Thoracic aorta (tissue), 2 donors: ENCODE measurements around the gene FAM83F. TPM values are rescaled to one million over a fixed set of nuclear protein-coding genes. Genes with fewer than 3 reads are reported as not detected.

Source experiments
- ATAC-seq: fragments of 150-250 bp; one replicate; pipeline ENCODE4 v1.8.0; 2017; ENCODE audit warnings: low read depth; ENCODE audit not compliant: insufficient number of reproducible peaks, low FRiP score
- DNase-seq: peaks from one replicate; pipeline ENCODE4 v3.0.0-alpha.2; 2020; ENCODE audit warnings: low spot score
- H3K27ac ChIP-seq, 2 donors: fragments of 200-600 bp; sonication (generic); 1 replicate in 1 of 2; 2 replicates in 1 of 2; pipeline ENCODE4 v1.5.1; 2016; ENCODE audit warnings: mild to moderate bottlenecking in 2 of 2, moderate library complexity in 2 of 2
- H3K27me3 ChIP-seq: fragments of 200-600 bp; sonication (generic); replicated peaks from 2 replicates; pipeline ENCODE4 v1.6.0; 2016; ENCODE audit warnings: mild to moderate bottlenecking; ENCODE audit not compliant: insufficient read depth
- H3K36me3 ChIP-seq: fragments of 200-600 bp; sonication (generic); one replicate; pipeline ENCODE4 v1.5.1; 2016
- H3K4me1 ChIP-seq, 2 donors: fragments of 200-600 bp; sonication (generic); 1 replicate in 1 of 2; 2 replicates in 1 of 2; pipeline versions ENCODE4 v1.5.1 to v1.6.0; 2016; ENCODE audit warnings: low read depth in 2 of 2, mild to moderate bottlenecking in 1 of 2; ENCODE audit not compliant: control insufficient read depth in 1 of 2
- H3K4me3 ChIP-seq: fragments of 200-600 bp; sonication (generic); 2 replicates; pipeline ENCODE4 v1.5.1; 2016; ENCODE audit warnings: mild to moderate bottlenecking
- H3K9me3 ChIP-seq: fragments of 200-600 bp; sonication (generic); 2 replicates; pipeline ENCODE4 v1.5.1; 2016
- total RNA-seq, 2 donors: library from RNA; depleted of rRNA; stranded (reverse); fragments of >200 nt; gene quantifications; one replicate each; pipeline versions ENCODE4 v1.1.0 to v1.2.3, GENCODE V29; 2016
- TF ChIP-seq, protein P1 (sequence below): fragments of 200-600 bp; sonication (generic); IDR thresholded peaks from one replicate; pipeline ENCODE4 v1.5.1; 2019; ENCODE audit warnings: antibody characterized with exemption

Gene FAM83F
- total RNA-seq, 2 donors from 2014 or later, result under 0.01 to 0.28 TPM

DNA sequence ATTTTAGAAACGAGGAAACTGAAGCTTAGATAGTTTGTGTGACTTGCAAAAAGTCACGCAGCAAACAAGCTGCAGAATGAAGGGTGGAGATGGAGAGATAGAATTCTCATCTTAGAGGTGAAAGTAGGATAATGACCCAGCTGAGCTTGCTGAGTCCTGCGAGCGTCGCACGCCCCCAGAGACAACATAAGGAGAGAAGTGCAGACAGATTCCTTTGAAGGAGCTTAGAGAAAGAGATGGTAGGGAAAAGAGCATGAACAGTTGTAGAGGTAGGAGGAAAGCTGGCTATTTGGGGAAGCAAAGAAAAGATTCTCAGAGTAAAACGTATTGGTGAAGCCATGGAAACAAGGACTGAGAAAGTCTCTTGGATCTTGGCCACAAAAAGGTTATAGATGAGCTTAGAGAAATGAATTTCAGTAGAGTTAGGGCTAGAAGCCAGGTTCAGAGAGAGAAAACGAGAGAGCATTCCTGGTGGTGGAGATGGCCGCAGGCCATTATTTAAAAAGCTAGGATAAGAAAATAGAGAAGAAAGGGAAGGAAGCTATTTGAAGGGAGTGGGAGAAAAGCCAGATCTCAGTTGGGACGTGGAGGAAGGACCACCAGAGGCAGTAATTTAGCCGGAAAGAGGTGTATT lies 44.8 kb downstream of the FAM83F start:
- H3K36me3 ChIP-seq, result no peaks in the 10 kb centered on the region
- no peak for ATAC-seq
- no peak for DNase-seq
- H3K27ac ChIP-seq, result no peak overlapping the region
- no peaks in the 10 kb centered on the region for H3K9me3 ChIP-seq
- no peak overlapping the region for H3K4me3 ChIP-seq
- peaks cover 7 to 12% of the 10 kb centered on the region in 2 donors for H3K4me1 ChIP-seq
- no peaks in the 10 kb centered on the region for H3K27me3 ChIP-seq
- TF ChIP-seq, protein P1, sequence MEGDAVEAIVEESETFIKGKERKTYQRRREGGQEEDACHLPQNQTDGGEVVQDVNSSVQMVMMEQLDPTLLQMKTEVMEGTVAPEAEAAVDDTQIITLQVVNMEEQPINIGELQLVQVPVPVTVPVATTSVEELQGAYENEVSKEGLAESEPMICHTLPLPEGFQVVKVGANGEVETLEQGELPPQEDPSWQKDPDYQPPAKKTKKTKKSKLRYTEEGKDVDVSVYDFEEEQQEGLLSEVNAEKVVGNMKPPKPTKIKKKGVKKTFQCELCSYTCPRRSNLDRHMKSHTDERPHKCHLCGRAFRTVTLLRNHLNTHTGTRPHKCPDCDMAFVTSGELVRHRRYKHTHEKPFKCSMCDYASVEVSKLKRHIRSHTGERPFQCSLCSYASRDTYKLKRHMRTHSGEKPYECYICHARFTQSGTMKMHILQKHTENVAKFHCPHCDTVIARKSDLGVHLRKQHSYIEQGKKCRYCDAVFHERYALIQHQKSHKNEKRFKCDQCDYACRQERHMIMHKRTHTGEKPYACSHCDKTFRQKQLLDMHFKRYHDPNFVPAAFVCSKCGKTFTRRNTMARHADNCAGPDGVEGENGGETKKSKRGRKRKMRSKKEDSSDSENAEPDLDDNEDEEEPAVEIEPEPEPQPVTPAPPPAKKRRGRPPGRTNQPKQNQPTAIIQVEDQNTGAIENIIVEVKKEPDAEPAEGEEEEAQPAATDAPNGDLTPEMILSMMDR, result no peak

DNA sequence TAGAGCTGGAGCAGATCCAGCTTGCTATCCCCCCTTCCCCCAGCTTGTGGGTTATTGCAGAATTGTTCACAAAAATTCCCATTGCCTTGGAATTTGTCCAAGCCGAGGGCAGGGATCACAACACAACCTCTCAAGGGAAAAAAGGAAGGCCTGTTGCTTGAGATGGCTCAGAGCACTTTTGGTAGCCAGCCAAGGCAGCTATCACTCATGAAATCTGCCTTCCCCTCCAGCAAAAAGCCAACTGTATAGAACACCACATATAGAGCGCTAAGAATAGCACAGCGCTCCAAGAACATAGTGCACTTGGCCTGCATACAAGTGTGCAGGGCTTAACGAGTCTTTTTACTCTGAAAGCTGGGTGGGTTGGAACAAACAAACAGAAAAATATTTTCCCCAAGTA lies 46.2 kb downstream of the FAM83F start:
- no peaks in the 10 kb centered on the region for H3K27me3 ChIP-seq
- H3K9me3 ChIP-seq, result no peaks in the 10 kb centered on the region
- H3K27ac ChIP-seq, result no peak overlapping the region
- no peaks in the 10 kb centered on the region for H3K36me3 ChIP-seq
- H3K4me1 ChIP-seq, result peaks cover 8 to 16% of the 10 kb centered on the region in 2 donors
- DNase-seq (no peak), ATAC-seq (no peak)
- TF ChIP-seq, protein P1, result no peak
- no peak overlapping the region for H3K4me3 ChIP-seq

DNA sequence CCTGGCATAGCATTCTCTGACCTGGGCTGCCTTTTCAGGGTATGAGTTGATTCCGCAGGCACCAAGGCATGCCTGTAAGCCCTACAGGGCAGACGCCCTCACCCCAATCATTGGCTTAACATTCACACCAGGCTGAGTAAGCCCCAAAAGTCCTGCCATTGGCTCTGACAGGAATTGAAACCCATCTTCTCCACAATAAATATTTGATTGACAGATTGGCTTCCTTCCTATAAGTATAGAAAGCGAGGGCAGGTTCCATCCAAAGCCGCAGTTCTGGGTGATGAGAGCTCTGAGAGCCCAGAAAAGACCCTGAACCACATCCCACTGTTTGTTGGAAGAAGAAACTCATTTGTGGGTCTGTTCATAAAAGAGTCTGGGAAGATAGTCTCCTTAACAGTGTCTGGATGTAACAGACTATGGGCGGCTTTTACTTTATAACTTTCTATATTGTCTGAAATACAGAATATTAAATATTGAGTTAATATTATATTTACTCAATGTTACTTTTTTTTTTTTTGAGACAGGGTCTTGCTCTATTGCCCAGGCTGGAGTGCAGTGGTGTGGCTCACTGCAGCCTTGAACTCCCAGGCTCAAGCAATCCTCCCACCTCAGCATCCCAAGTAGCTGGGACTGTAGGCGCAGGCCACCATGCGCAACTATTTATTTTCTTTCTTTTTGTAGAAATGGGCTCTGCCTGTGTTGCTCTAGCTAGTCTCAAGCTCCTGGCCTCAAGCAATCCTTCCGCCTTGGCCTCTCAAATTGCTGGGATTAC lies 46.8 kb downstream of the FAM83F start:
- ATAC-seq (no peak), DNase-seq (no peak)
- H3K27me3 ChIP-seq, result no peaks in the 10 kb centered on the region
- TF ChIP-seq, protein P1, result no peak
- peaks cover 11 to 20% of the 10 kb centered on the region in 2 donors for H3K4me1 ChIP-seq
- no peak overlapping the region for H3K27ac ChIP-seq
- no peaks in the 10 kb centered on the region for H3K36me3 ChIP-seq
- no peaks in the 10 kb centered on the region for H3K9me3 ChIP-seq
- no peak overlapping the region for H3K4me3 ChIP-seq

DNA sequence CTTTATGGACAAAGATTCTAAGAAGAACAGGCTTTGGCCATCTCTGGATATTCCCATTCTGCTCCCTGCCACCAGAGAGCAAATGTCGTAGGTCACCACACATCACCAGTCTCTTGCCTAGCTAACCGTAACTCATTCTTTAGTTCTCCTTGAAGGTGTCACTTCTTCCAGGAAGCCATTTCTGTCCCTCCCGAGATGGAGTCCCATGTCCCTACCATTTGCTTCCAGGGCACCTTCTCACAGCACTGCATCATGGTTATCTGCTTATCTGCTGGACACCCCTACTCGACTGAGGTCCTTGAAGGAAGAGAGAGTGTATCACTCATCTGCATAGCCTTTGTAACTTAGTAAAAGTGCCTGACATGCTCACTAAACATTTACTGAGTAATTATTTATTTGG lies 47.6 kb downstream of the FAM83F start:
- ATAC-seq (no peak), DNase-seq (no peak)
- Histone ChIP-seq H3K9me3 (no peaks in the 10 kb centered on the region), H3K27me3 (no peaks in the 10 kb centered on the region), H3K4me3 (no peak overlapping the region), H3K4me1 (peaks cover 11 to 24% of the 10 kb centered on the region in 2 donors), H3K36me3 (no peaks in the 10 kb centered on the region), H3K27ac (no peak overlapping the region)
- TF ChIP-seq, protein P1, result no peak

DNA sequence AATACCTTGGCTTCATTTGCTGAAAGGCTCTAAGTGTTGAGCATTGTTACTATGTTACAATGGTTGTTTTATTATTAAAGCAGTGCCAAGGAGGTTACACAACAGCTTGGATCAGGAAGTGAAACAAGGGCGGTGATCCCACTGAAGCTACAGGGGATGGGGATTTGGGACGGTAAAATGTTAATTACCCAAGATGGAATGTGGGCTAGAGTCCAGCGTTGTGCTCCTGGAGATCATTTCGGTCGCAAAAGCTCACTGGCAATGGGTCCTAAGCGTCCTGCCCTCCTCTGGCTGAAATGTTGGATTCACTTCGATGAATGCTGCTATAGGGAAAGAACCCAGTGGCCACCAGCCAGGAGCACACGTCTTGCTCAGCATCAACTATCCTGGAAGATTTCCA lies 48.3 kb downstream of the FAM83F start:
- H3K9me3 ChIP-seq, result no peaks in the 10 kb centered on the region
- peaks cover 11 to 24% of the 10 kb centered on the region in 2 donors for H3K4me1 ChIP-seq
- no peak for DNase-seq
- H3K36me3 ChIP-seq, result no peaks in the 10 kb centered on the region
- ATAC-seq, result no peak
- H3K27ac ChIP-seq, result peak overlapping the region in 1 of 2 donors; percentile 85
- no peaks in the 10 kb centered on the region for H3K27me3 ChIP-seq
- TF ChIP-seq, protein P1, result no peak
- peak overlapping the region; percentile 72 for H3K4me3 ChIP-seq
